ENCODE results near the gene PANX1. TPM values are rescaled to one million over a fixed set of nuclear protein-coding genes. Genes with fewer than 3 reads are reported as not detected.

The PANX1 gene
- total and polyA plus RNA-seq, 10 of the 15 experiments (the other 5 are each of a cell fraction or from before 2014, with no cell fraction given): 3.3 to 18.7 (median 14.4) TPM

DNA sequence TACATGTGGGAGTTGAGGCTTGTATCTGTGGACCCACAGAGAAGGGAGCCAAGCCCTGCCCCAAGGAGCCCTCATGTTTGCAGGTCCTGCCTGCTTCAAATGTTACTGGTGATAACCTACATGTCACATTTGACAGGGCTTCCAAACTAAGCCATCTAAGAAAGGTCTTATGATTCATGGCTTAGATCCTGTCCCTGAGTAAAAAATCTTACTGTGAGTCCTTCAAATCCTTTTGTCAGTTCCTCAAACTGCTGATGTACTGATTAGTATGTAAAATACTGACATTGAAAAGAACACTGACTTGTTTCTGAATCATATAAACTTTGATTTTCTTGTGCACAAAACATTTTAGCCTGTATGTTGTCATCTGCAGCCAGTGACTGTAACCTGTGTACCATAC lies 1.0 kb upstream of the PANX1 start (continued):
- TF ChIP-seq, protein P1, sequence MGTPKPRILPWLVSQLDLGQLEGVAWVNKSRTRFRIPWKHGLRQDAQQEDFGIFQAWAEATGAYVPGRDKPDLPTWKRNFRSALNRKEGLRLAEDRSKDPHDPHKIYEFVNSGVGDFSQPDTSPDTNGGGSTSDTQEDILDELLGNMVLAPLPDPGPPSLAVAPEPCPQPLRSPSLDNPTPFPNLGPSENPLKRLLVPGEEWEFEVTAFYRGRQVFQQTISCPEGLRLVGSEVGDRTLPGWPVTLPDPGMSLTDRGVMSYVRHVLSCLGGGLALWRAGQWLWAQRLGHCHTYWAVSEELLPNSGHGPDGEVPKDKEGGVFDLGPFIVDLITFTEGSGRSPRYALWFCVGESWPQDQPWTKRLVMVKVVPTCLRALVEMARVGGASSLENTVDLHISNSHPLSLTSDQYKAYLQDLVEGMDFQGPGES (IDR thresholded peaks at IDR 0.05): no peak
- no peak for TF ChIP-seq CBFB (IDR thresholded peaks at IDR 0.05; ENCODE audit: low read depth)
- TF ChIP-seq, protein P2, sequence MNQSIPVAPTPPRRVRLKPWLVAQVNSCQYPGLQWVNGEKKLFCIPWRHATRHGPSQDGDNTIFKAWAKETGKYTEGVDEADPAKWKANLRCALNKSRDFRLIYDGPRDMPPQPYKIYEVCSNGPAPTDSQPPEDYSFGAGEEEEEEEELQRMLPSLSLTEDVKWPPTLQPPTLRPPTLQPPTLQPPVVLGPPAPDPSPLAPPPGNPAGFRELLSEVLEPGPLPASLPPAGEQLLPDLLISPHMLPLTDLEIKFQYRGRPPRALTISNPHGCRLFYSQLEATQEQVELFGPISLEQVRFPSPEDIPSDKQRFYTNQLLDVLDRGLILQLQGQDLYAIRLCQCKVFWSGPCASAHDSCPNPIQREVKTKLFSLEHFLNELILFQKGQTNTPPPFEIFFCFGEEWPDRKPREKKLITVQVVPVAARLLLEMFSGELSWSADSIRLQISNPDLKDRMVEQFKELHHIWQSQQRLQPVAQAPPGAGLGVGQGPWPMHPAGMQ (IDR thresholded peaks at IDR 0.05; ENCODE audit: borderline replicate concordance): no peak
- TF ChIP-seq SUPT20H (IDR thresholded peaks at IDR 0.05; ENCODE audit: borderline replicate concordance, control insufficient read depth, low read depth, low read length): no peak
- no peak for TF ChIP-seq MTA2 (IDR thresholded peaks at IDR 0.05; ENCODE audit: low read depth)
- no peak for TF ChIP-seq CREM (IDR thresholded peaks at IDR 0.05; ENCODE audit: low read depth)
- no peak for TF ChIP-seq PAX8 (IDR thresholded peaks at IDR 0.05)
- TF ChIP-seq JUNB (IDR thresholded peaks at IDR 0.05): no peak
- TF ChIP-seq, protein P3, sequence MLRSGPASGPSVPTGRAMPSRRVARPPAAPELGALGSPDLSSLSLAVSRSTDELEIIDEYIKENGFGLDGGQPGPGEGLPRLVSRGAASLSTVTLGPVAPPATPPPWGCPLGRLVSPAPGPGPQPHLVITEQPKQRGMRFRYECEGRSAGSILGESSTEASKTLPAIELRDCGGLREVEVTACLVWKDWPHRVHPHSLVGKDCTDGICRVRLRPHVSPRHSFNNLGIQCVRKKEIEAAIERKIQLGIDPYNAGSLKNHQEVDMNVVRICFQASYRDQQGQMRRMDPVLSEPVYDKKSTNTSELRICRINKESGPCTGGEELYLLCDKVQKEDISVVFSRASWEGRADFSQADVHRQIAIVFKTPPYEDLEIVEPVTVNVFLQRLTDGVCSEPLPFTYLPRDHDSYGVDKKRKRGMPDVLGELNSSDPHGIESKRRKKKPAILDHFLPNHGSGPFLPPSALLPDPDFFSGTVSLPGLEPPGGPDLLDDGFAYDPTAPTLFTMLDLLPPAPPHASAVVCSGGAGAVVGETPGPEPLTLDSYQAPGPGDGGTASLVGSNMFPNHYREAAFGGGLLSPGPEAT (IDR thresholded peaks at IDR 0.05; ENCODE audit: low read depth): no peak
- TF ChIP-seq, protein P4, sequence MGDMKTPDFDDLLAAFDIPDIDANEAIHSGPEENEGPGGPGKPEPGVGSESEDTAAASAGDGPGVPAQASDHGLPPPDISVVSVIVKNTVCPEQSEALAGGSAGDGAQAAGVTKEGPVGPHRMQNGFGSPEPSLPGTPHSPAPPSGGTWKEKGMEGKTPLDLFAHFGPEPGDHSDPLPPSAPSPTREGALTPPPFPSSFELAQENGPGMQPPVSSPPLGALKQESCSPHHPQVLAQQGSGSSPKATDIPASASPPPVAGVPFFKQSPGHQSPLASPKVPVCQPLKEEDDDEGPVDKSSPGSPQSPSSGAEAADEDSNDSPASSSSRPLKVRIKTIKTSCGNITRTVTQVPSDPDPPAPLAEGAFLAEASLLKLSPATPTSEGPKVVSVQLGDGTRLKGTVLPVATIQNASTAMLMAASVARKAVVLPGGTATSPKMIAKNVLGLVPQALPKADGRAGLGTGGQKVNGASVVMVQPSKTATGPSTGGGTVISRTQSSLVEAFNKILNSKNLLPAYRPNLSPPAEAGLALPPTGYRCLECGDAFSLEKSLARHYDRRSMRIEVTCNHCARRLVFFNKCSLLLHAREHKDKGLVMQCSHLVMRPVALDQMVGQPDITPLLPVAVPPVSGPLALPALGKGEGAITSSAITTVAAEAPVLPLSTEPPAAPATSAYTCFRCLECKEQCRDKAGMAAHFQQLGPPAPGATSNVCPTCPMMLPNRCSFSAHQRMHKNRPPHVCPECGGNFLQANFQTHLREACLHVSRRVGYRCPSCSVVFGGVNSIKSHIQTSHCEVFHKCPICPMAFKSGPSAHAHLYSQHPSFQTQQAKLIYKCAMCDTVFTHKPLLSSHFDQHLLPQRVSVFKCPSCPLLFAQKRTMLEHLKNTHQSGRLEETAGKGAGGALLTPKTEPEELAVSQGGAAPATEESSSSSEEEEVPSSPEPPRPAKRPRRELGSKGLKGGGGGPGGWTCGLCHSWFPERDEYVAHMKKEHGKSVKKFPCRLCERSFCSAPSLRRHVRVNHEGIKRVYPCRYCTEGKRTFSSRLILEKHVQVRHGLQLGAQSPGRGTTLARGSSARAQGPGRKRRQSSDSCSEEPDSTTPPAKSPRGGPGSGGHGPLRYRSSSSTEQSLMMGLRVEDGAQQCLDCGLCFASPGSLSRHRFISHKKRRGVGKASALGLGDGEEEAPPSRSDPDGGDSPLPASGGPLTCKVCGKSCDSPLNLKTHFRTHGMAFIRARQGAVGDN (IDR thresholded peaks at IDR 0.05): no peak
- TF ChIP-seq SMAD5 (IDR thresholded peaks at IDR 0.05; ENCODE audit: low read depth): no peak
- TF ChIP-seq, protein P5, sequence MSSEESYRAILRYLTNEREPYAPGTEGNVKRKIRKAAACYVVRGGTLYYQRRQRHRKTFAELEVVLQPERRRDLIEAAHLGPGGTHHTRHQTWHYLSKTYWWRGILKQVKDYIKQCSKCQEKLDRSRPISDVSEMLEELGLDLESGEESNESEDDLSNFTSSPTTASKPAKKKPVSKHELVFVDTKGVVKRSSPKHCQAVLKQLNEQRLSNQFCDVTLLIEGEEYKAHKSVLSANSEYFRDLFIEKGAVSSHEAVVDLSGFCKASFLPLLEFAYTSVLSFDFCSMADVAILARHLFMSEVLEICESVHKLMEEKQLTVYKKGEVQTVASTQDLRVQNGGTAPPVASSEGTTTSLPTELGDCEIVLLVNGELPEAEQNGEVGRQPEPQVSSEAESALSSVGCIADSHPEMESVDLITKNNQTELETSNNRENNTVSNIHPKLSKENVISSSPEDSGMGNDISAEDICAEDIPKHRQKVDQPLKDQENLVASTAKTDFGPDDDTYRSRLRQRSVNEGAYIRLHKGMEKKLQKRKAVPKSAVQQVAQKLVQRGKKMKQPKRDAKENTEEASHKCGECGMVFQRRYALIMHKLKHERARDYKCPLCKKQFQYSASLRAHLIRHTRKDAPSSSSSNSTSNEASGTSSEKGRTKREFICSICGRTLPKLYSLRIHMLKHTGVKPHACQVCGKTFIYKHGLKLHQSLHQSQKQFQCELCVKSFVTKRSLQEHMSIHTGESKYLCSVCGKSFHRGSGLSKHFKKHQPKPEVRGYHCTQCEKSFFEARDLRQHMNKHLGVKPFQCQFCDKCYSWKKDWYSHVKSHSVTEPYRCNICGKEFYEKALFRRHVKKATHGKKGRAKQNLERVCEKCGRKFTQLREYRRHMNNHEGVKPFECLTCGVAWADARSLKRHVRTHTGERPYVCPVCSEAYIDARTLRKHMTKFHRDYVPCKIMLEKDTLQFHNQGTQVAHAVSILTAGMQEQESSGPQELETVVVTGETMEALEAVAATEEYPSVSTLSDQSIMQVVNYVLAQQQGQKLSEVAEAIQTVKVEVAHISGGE (CRISPR knock-in tag; IDR thresholded peaks at IDR 0.05): no peak
- no peak for TF ChIP-seq EGR1 (IDR thresholded peaks at IDR 0.05; ENCODE audit: borderline replicate concordance in 1 of 2, low read depth in 2 of 2, low read length in 2 of 2)
- TF ChIP-seq SIX5 (IDR thresholded peaks at IDR 0.05; ENCODE audit: low read depth, low read length, severe bottlenecking): no peak
